ENCODE data around the gene KCNK4.
"Not testable (repeated sequence)": the region's sequence is repeated elsewhere in the genome, so short reads cannot be mapped to it uniquely, and the experiment has no call there.

DNA sequence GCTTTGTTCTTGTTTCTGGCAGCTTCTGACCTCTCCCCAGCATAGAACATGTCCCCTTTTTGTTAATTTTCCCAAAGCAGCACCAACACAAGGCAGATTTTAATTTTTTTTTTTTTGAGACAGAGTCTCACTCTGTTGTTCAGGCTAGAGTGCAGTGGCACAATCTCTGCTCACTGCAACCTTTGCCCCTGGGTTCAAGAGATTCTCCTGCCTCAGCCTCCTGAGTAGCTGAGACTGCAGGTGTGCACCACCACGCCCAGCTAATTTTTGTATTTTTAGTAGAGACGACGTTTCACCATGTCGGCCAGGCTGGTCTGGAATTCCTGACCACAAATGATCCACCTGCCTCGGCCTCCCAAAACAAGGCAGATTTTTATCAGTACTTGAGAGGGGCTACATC, 16.7 kb downstream of the KCNK4 start:
- TF ChIP-seq POLR2A (IDR thresholded peaks at IDR 0.05) = not testable (repeated sequence)
- TF ChIP-seq, protein P1, sequence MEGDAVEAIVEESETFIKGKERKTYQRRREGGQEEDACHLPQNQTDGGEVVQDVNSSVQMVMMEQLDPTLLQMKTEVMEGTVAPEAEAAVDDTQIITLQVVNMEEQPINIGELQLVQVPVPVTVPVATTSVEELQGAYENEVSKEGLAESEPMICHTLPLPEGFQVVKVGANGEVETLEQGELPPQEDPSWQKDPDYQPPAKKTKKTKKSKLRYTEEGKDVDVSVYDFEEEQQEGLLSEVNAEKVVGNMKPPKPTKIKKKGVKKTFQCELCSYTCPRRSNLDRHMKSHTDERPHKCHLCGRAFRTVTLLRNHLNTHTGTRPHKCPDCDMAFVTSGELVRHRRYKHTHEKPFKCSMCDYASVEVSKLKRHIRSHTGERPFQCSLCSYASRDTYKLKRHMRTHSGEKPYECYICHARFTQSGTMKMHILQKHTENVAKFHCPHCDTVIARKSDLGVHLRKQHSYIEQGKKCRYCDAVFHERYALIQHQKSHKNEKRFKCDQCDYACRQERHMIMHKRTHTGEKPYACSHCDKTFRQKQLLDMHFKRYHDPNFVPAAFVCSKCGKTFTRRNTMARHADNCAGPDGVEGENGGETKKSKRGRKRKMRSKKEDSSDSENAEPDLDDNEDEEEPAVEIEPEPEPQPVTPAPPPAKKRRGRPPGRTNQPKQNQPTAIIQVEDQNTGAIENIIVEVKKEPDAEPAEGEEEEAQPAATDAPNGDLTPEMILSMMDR (IDR thresholded peaks at IDR 0.05) = not testable (repeated sequence)
